GM19395 (cell line): ENCODE measurements around the gene RASD1.

Source experiments
- ATAC-seq: cut with Tn5 transposase; IDR thresholded peaks from one replicate; pipeline ENCODE4 v1.9.1; 2021; ENCODE audit warnings: mild to moderate bottlenecking, moderate library complexity; ENCODE audit not compliant: unreplicated experiment

Gene RASD1

DNA sequence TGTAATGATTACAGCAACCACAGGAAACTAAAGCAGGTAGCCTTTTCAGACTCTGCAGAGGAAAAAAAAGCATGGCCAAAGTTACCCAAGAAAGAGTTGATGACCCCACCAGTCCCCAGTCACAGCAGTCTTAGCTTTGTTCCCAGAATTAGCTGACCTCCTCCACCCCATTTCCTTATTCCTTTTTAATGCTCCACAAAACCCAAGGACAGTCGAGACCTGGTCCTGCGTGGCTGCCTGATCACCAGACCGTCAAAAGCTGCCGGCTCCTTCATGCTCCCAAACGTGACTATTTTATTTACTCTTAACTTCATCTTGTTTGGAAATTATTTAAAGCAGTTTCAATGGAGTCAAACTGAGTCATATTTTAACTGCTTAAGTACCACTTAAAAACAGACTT is 48.1 kb downstream of the RASD1 start:
- no peak for ATAC-seq

DNA sequence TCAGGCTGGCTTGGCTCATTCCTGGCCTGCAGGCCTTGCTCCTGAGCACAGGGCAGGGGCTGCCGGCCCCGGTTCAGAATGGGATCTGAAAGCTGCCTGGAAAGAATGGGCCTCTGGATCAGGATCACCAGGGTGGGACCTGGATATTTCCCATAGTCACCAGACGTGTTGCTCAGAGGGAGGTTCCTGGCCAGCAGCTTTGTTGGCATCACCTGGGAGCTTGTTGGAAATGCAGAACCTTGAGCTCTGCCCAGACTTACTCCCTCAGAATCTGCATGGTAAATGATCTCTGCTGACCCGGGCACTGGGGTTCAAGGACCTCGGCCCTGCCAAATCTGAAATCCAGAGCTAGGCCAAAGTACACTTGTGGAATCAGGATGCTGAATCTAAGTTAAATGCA is 48.9 kb downstream of the RASD1 start:
- no peak for ATAC-seq

DNA sequence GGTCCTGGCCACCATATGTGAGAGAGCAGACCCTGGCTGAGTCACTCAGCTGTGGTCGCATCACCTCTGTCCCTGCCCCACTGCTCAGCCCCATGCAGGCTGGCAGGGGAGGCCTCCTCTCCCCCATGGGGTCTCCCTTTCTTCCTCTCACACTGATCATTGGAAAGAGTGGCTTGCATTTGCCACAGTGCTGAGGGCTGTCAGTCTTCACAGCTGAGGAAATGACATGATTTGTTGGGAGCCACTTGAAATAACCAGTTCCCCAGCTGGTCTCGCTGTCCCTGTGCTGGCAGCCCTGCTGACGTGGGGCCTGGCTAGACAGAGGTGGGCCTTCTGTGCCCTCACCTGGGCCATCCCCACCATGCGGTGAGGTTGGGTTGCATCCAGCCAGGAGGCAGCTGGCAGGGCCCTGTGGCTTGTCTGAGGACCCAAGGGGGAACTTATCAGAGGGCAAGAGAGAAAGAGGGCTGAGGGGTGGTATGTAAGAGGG is 49.5 kb downstream of the RASD1 start:
- ATAC-seq = no peak

DNA sequence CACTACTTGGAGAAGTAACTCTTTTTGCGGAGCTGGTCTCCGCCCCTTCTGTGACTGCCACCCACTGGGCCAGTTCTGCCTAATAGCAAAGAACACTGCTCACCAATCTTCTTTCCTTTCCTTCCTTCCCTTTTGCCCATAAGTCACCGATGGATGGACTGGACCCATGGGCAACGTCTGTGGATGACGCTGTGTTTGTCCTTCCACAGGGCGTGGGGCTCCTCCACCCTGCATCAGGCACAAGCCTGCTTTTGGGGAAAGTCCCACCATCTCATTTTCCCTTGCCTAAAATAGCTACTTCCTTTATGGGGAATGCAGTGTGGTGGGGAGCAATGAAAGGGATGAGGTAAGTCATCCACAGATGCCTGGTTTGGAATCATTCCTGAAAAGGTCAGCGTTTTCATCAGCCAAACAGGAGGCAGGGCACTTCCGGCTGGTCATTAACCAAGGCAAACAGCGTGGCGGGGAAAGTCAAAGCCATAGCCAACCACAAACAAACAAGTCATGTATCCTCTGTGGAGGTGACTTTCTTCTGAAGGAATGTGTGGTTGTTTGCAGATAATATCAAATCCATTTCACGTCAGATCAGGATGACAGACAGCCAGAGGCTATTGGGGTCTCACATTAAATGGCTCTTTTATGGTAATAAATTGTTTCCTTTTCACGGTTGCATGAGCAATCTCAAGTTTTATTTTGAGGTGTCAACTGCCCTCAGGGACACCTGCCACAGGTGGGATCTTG is 50.1 kb downstream of the RASD1 start:
- ATAC-seq = no peak

DNA sequence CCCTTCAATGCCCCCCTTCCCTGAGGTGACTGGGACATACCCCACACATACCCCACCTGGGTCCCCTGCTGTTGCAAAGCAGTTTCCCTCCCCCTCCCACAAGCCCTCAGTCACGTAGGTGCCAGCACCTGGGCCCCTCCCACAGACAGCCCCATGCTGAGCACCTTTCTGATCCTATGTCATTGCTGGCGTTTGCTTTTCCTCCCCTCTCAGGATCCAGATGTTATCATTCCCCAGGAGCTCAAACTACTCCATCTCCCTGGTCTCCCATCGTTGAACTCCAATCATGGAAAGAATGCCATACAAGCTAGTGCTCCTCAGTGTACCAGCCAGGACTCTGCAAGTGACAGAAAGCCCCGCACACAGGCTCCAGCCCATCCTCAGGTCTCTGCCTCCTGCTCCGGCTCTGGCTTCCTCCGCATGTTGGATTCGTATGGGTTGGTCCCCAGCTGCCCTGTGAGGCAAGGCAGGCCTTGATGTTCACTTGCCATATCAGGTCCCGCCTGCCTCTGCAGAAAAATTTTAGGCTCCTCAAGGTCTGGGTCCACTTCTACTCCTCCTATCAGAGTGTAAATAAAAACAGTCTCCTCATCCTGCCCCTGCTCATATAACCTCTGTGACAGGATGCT is 50.8 kb downstream of the RASD1 start:
- no peak for ATAC-seq
